Breast epithelium (tissue), 4 donors: ENCODE data around the gene CFAP53. TPM values are rescaled to one million over a fixed set of nuclear protein-coding genes. Genes with fewer than 3 reads are reported as not detected.
"Not testable (repeated sequence)": the region's sequence is repeated elsewhere in the genome, so short reads cannot be mapped to it uniquely, and the experiment has no call there.

Source experiments
- DNase-seq, 2 donors: peaks; one replicate each; pipeline ENCODE4 v3.0.0-alpha.2; 2019; ENCODE audit warnings: low spot score in 2 of 2
- H3K27ac ChIP-seq, 2 donors: fragments of 200-600 bp; sonication (generic) in 1 of 2; one replicate each; pipeline ENCODE4 v1.5.1; 2016 to 2019; ENCODE audit warnings: mild to moderate bottlenecking in 1 of 2
- H3K27me3 ChIP-seq, 2 donors: fragments of 200-600 bp; sonication (generic) in 1 of 2; one replicate each; pipeline versions ENCODE4 v1.5.1 to v1.6.0; 2017 to 2019; ENCODE audit warnings: control low read depth in 1 of 2, mild to moderate bottlenecking in 1 of 2
- H3K36me3 ChIP-seq: fragments of 200-600 bp; one replicate; pipeline ENCODE4 v1.5.1; 2019
- H3K4me1 ChIP-seq, 2 donors: fragments of 200-600 bp; sonication (generic); one replicate each; pipeline ENCODE4 v1.5.1; 2016 to 2019; ENCODE audit warnings: control low read depth in 1 of 2
- H3K4me3 ChIP-seq, 3 donors: fragments of 200-600 bp; sonication (generic); 1 replicate in 2 of 3; 2 replicates in 1 of 3; pipeline ENCODE4 v1.5.1; 2016 to 2019; ENCODE audit warnings: mild to moderate bottlenecking in 3 of 3, moderate library complexity in 2 of 3
- H3K9me3 ChIP-seq, 2 donors: fragments of 200-600 bp; sonication (generic) in 1 of 2; one replicate each; pipeline ENCODE4 v1.5.1; 2016 to 2019; ENCODE audit warnings: control low read depth in 1 of 2
- POLR2A ChIP-seq: fragments of 450-650 bp; IDR thresholded peaks from one replicate; pipeline ENCODE4 v1.6.1; 2016; ENCODE audit warnings: antibody characterized with exemption, mild to moderate bottlenecking, moderate library complexity
- POLR2AphosphoS5 ChIP-seq, 3 donors: sonication (generic); formaldehyde crosslinking; IDR thresholded peaks; one replicate each; pipeline ENCODE4 v1.6.1; 2017; ENCODE audit warnings: antibody characterized with exemption in 3 of 3
- intact Hi-C: fragments of 100-400 bp; cut with DNase I; formaldehyde crosslinking; loops from one replicate; pipeline ENCODE4 v1.15.1; 2023; ENCODE audit warnings: low total_unique reads
- total RNA-seq, 3 donors: library from RNA; depleted of rRNA; stranded (reverse); fragments of >200 nt; gene quantifications; one replicate each; pipeline ENCODE4 v1.1.0, GENCODE V29; 2016
- TF ChIP-seq, protein P1 (sequence below), 3 donors: fragments of 450-650 bp; IDR thresholded peaks; one replicate each; pipeline ENCODE4 v1.5.1; 2016 to 2017; ENCODE audit warnings: antibody characterized with exemption in 3 of 3, mild to moderate bottlenecking in 3 of 3, moderate library complexity in 3 of 3

Gene CFAP53
- total RNA-seq, 3 donors from 2014 or later = 0.80 to 3.4 (median 1.6) TPM

DNA sequence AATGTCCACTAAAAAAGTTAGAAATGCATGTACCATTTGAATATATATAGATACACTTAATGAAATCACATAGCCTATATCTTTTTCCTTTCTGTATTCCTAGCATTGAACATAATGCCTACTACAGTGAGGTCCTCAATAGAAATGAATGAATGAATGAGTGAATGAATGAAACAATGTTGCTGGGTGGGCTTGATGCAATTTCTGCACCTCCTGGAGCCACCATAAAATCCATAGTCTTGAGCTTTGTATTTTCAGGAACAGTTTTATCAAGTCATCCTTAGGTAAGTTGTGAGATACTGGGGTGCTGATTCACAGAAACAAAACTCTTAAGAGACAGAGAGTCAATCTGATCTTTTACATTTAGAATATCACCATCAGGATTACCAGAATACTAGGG is 3.3 kb downstream of the CFAP53 start:
- no peak overlapping the region for H3K27ac ChIP-seq
- intact Hi-C loops = no loop called here
- TF ChIP-seq, protein P1, sequence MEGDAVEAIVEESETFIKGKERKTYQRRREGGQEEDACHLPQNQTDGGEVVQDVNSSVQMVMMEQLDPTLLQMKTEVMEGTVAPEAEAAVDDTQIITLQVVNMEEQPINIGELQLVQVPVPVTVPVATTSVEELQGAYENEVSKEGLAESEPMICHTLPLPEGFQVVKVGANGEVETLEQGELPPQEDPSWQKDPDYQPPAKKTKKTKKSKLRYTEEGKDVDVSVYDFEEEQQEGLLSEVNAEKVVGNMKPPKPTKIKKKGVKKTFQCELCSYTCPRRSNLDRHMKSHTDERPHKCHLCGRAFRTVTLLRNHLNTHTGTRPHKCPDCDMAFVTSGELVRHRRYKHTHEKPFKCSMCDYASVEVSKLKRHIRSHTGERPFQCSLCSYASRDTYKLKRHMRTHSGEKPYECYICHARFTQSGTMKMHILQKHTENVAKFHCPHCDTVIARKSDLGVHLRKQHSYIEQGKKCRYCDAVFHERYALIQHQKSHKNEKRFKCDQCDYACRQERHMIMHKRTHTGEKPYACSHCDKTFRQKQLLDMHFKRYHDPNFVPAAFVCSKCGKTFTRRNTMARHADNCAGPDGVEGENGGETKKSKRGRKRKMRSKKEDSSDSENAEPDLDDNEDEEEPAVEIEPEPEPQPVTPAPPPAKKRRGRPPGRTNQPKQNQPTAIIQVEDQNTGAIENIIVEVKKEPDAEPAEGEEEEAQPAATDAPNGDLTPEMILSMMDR (IDR thresholded peaks at IDR 0.05) = no peak
- no peak for TF ChIP-seq POLR2AphosphoS5 (IDR thresholded peaks at IDR 0.05)
- no peaks in the 10 kb centered on the region for H3K27me3 ChIP-seq
- H3K9me3 ChIP-seq = no peaks in the 10 kb centered on the region
- no peaks in the 10 kb centered on the region for H3K36me3 ChIP-seq
- no peak overlapping the region for H3K4me3 ChIP-seq
- H3K4me1 ChIP-seq = peaks cover 0 to 2% of the 10 kb centered on the region in 2 donors
- DNase-seq = no peak

DNA sequence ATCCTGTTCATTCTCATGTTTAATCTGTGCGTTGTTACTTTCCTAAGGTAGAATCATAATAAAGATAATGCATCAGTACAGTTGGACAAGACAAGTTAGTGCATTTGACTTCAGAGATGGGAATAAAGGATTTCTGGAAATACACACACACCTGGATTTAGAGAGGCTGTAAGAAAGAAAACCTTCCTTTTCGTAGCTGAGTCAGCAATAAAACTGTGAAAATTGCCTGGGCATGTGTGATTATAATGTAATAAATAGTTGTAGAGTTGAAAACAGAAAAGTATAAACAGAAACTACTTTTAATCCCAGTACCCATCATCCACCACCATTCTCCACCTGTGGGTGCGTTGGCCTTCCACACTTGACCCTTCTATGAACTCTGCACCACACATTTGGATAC is 15.4 kb downstream of the CFAP53 start:
- no peak for DNase-seq
- Histone ChIP-seq H3K4me1 (no peaks in the 10 kb centered on the region), H3K9me3 (no peaks in the 10 kb centered on the region), H3K36me3 (no peaks in the 10 kb centered on the region), H3K4me3 (no peak overlapping the region), H3K27me3 (no peaks in the 10 kb centered on the region), H3K27ac (no peak overlapping the region)
- intact Hi-C loops = no loop called here
- TF ChIP-seq POLR2AphosphoS5 (IDR thresholded peaks at IDR 0.05) (no peak), POLR2A (no peak)
- TF ChIP-seq, protein P1 (IDR thresholded peaks at IDR 0.05) = no peak

DNA sequence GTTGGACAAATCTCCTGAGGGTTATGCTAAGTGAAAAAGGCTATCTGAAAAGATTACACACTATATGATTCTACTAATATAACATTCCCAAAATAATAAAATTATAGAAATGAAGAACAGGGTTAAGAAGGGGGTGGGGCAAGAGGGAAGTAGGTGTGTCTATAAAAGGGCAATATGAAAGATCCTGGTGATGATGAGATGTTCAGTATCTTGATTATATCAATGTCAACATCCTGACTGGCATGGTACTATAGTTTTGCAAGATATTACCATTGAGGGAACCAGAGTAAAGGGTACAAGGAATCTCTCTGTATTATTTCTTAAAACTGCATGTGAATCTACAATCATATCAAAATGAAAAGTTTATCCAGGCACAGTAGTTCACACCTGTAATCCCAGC is 16.7 kb downstream of the CFAP53 start:
- TF ChIP-seq, protein P1 (IDR thresholded peaks at IDR 0.05) = no peak
- TF ChIP-seq POLR2AphosphoS5 (IDR thresholded peaks at IDR 0.05) (no peak), POLR2A (no peak)
- no peaks in the 10 kb centered on the region for H3K36me3 ChIP-seq
- no peak for DNase-seq
- no peaks in the 10 kb centered on the region for H3K4me1 ChIP-seq
- no peaks in the 10 kb centered on the region for H3K9me3 ChIP-seq
- no peak overlapping the region for H3K27ac ChIP-seq
- intact Hi-C loops = no loop called here
- H3K4me3 ChIP-seq = no peak overlapping the region
- no peaks in the 10 kb centered on the region for H3K27me3 ChIP-seq

DNA sequence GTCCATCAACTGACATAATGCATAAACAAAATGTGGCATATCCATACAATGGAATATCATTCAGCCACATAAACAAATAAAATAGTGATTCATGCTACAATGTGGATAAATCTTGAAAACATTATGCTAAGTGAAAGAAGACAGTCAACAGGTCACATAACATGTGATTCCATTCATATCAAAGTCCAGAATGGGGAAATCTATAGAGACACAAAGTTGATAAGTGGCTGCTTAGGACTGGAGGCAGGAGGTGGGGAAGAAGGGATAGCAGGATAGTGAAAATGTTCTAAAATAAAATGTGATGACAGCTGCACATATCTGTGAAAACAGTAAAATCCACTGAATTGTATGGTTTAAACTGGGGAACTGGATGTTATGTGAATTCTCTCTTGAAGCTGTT is 18.7 kb downstream of the CFAP53 start:
- TF ChIP-seq POLR2A = no peak
- TF ChIP-seq POLR2AphosphoS5 (IDR thresholded peaks at IDR 0.05) = no peak
- TF ChIP-seq, protein P1 (IDR thresholded peaks at IDR 0.05) = no peak
- H3K36me3 ChIP-seq = no peaks in the 10 kb centered on the region
- no peak overlapping the region for H3K27ac ChIP-seq
- no peaks in the 10 kb centered on the region for H3K27me3 ChIP-seq
- intact Hi-C loops = loop anchor here (1.0 kb wide), 1 partner anchor 25 kb away; no protein-coding TSS in a partner anchor
- no peak overlapping the region for H3K4me3 ChIP-seq
- no peaks in the 10 kb centered on the region for H3K4me1 ChIP-seq
- no peak for DNase-seq
- H3K9me3 ChIP-seq = no peaks in the 10 kb centered on the region

DNA sequence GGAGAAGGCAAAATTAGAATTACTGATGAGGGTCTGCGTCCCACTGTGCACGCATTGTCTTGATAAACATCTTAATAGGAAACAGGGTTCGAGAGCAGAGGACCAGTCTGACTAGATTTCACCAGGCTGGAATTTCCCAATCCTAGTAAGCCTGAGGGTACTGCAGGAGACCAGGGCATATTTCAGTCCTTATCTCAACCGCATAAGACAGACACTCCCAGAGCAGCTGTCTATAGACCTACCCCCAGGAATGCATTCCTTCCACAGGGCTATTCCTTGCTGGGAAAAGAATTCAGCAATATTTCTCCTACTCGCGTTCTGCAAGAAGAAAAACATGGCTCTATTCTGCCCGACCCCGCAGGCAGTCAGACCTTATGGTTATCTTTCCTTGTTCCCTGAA is 24.5 kb downstream of the CFAP53 start:
- DNase-seq, H3K4me1 ChIP-seq, H3K27ac ChIP-seq, H3K9me3 ChIP-seq, H3K36me3 ChIP-seq, H3K27me3 ChIP-seq, intact Hi-C loops, H3K4me3 ChIP-seq: not testable (repeated sequence)

DNA sequence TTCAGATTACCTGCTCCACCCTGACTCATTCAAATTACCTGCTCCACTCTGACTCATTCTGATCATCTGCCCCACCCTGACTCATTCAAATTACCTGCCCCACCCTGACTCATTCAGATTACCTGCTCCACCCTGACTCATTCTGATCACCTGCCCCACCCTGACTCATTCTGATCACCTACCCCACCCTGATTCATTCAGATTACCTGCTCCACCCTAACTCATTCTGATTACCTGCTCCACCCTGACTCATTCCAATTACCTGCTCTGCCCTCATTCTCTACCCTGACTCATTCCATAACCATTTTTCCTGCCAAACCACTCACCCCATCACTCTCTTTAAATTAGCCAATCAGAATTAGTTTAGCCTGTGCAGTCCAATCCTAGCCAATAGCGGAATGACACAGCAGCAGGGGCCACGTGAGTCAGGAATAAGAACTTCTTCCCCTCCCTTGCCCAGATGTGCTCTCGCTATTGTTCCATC is 26.2 kb downstream of the CFAP53 start:
- DNase-seq = no peak
- Histone ChIP-seq H3K9me3 (peaks cover 0 to 8% of the 10 kb centered on the region in 2 donors), H3K27ac (no peak overlapping the region), H3K27me3 (no peaks in the 10 kb centered on the region), H3K36me3 (no peaks in the 10 kb centered on the region), H3K4me1 (no peaks in the 10 kb centered on the region), H3K4me3 (no peak overlapping the region)
- intact Hi-C loops = no loop called here
- TF ChIP-seq POLR2A (no peak), POLR2AphosphoS5 (IDR thresholded peaks at IDR 0.05) (no peak)
- TF ChIP-seq, protein P1 (IDR thresholded peaks at IDR 0.05) = no peak
